H9 (cell line): Measurements from ENCODE around the gene GRIP1. TPM values are rescaled to one million over a fixed set of nuclear protein-coding genes. Genes with fewer than 3 reads are reported as not detected.

ENCODE experiments used
- DNase-seq: peaks from one replicate; pipeline ENCODE4 v3.0.0-alpha.2; 2017
- H2AFZ ChIP-seq: one replicate; pipeline ENCODE4 v1.6.1; 2013; ENCODE audit warnings: mild to moderate bottlenecking, low read length, control low read depth, moderate library complexity
- H2AK5ac ChIP-seq: 2 replicates; pipeline ENCODE4 v1.6.1; 2013; ENCODE audit warnings: low read length, control low read depth, mixed read lengths; ENCODE audit not compliant: insufficient read length
- H2BK120ac ChIP-seq: one replicate; pipeline ENCODE4 v1.6.1; 2013; ENCODE audit warnings: low read depth, mild to moderate bottlenecking, low read length, control low read depth, inconsistent platforms; ENCODE audit not compliant: poor library complexity, severe bottlenecking
- H2BK12ac ChIP-seq: 2 replicates; pipeline ENCODE4 v1.6.1; 2013; ENCODE audit warnings: low read length, control low read depth, mixed read lengths, low read depth; ENCODE audit not compliant: insufficient read length
- H2BK15ac ChIP-seq: 2 replicates; pipeline ENCODE4 v1.6.1; 2013; ENCODE audit warnings: low read depth, low read length, control low read depth
- H2BK20ac ChIP-seq: one replicate; pipeline ENCODE4 v1.6.1; 2013; ENCODE audit warnings: low read depth, mild to moderate bottlenecking, low read length, control low read depth, inconsistent platforms; ENCODE audit not compliant: poor library complexity, severe bottlenecking
- H2BK5ac ChIP-seq: 2 replicates; pipeline ENCODE4 v1.6.1; 2013; ENCODE audit warnings: low read length, control low read depth, mixed read lengths; ENCODE audit not compliant: insufficient read length
- H3K14ac ChIP-seq: 2 replicates; pipeline ENCODE4 v1.6.1; 2013; ENCODE audit warnings: low read length, control low read depth; ENCODE audit not compliant: insufficient read depth
- H3K18ac ChIP-seq: 2 replicates; pipeline ENCODE4 v1.6.1; 2013; ENCODE audit warnings: low read depth, mild to moderate bottlenecking, mixed read lengths, low read length, control low read depth; ENCODE audit not compliant: insufficient read length
- H3K23ac ChIP-seq: 2 replicates; pipeline ENCODE4 v1.6.1; 2013; ENCODE audit warnings: low read length, control low read depth, mixed read lengths, low read depth; ENCODE audit not compliant: insufficient read length
- H3K23me2 ChIP-seq: 2 replicates; pipeline ENCODE4 v1.6.1; 2013; ENCODE audit warnings: low read depth, mild to moderate bottlenecking, mixed read lengths, low read length, control low read depth; ENCODE audit not compliant: insufficient read length, poor library complexity, severe bottlenecking
- H3K27ac ChIP-seq: 2 replicates; pipeline ENCODE4 v1.5.1; 2013; ENCODE audit warnings: low read length, control low read depth, mixed read lengths, low read depth; ENCODE audit not compliant: insufficient read length
- H3K27me3 ChIP-seq: 2 replicates; pipeline ENCODE4 v1.6.1; 2013; ENCODE audit warnings: low read length, control low read depth, inconsistent platforms; ENCODE audit not compliant: insufficient read depth
- H3K4ac ChIP-seq: 2 replicates; pipeline ENCODE4 v1.6.1; 2013; ENCODE audit warnings: low read depth, mild to moderate bottlenecking, control low read depth, inconsistent platforms, low read length, moderate library complexity
- H3K4me1 ChIP-seq: 2 replicates; pipeline ENCODE4 v1.6.1; 2013; ENCODE audit warnings: low read length, control low read depth, inconsistent platforms; ENCODE audit not compliant: insufficient read depth
- H3K4me2 ChIP-seq: 2 replicates; pipeline ENCODE4 v1.6.1; 2013; ENCODE audit warnings: low read length, control low read depth, mixed read lengths; ENCODE audit not compliant: insufficient read length, insufficient read depth
- H3K56ac ChIP-seq: 2 replicates; pipeline ENCODE4 v1.6.1; 2013; ENCODE audit warnings: low read depth, mild to moderate bottlenecking, mixed read lengths, low read length, control low read depth; ENCODE audit not compliant: insufficient read length
- H3K79me1 ChIP-seq: 2 replicates; pipeline ENCODE4 v1.6.1; 2013; ENCODE audit warnings: low read depth, mild to moderate bottlenecking, moderate library complexity, low read length, control low read depth, inconsistent platforms; ENCODE audit not compliant: insufficient read depth, poor library complexity, severe bottlenecking
- H3K79me2 ChIP-seq: 2 replicates; pipeline ENCODE4 v1.6.1; 2013; ENCODE audit warnings: low read length, control low read depth, inconsistent platforms; ENCODE audit not compliant: insufficient read depth
- H3K9ac ChIP-seq: 2 replicates; pipeline ENCODE4 v1.6.1; 2013; ENCODE audit warnings: low read length, control low read depth, mixed read lengths; ENCODE audit not compliant: insufficient read length; ENCODE audit errors: extremely low read depth
- H3K9me3 ChIP-seq: one replicate; pipeline ENCODE4 v1.6.1; 2013; ENCODE audit warnings: low read depth, low read length, inconsistent platforms; ENCODE audit not compliant: control insufficient read depth
- H3T11ph ChIP-seq: one replicate; pipeline ENCODE4 v1.6.1; 2013; ENCODE audit warnings: mild to moderate bottlenecking, low read length, control low read depth, inconsistent platforms
- H4K20me1 ChIP-seq: one replicate; pipeline ENCODE4 v1.6.1; 2013; ENCODE audit not compliant: control insufficient read depth, insufficient read length, insufficient read depth
- H4K5ac ChIP-seq: 2 replicates; pipeline ENCODE4 v1.6.1; 2013; ENCODE audit warnings: low read depth, mild to moderate bottlenecking, mixed read lengths, low read length, control low read depth; ENCODE audit not compliant: insufficient read length
- H4K8ac ChIP-seq: replicated peaks from 2 replicates; pipeline ENCODE4 v1.6.1; 2013; ENCODE audit warnings: low read length, control low read depth, mixed read lengths, low read depth; ENCODE audit not compliant: insufficient read length
- H4K91ac ChIP-seq: 2 replicates; pipeline ENCODE4 v1.6.1; 2013; ENCODE audit warnings: low read depth, mild to moderate bottlenecking, moderate library complexity, mixed read lengths, low read length, control low read depth; ENCODE audit not compliant: insufficient read length
- H3K27ac Mint-ChIP-seq, 3 experiments: 2 replicates in 2 of 3; 3 replicates in 1 of 3; pipeline ENCODE4 v1.8.0; 2020 to 2021; ENCODE audit warnings: mixed read lengths in 3 of 3, mild to moderate bottlenecking in 1 of 3, moderate library complexity in 1 of 3
- H3K27me3 Mint-ChIP-seq: 2 replicates; pipeline ENCODE4 v1.8.0; 2021; ENCODE audit warnings: low read depth, mild to moderate bottlenecking, moderate library complexity, mixed read lengths
- H3K36me3 Mint-ChIP-seq, 3 experiments: 2 replicates in 2 of 3; 3 replicates in 1 of 3; pipeline ENCODE4 v1.8.0; 2020 to 2021; ENCODE audit warnings: low read depth in 3 of 3, mixed read lengths in 3 of 3; ENCODE audit not compliant: insufficient read depth in 1 of 3
- H3K4me1 Mint-ChIP-seq, 2 experiments: 2 replicates each; pipeline ENCODE4 v1.8.0; 2020; ENCODE audit warnings: mixed read lengths in 2 of 2
- H3K4me3 Mint-ChIP-seq, 2 experiments: 2 replicates in 1 of 2; 3 replicates in 1 of 2; pipeline ENCODE4 v1.8.0; 2020 to 2021; ENCODE audit warnings: mild to moderate bottlenecking in 2 of 2, mixed read lengths in 2 of 2, moderate library complexity in 1 of 2
- H3K9me3 Mint-ChIP-seq, 2 experiments: 2 replicates in 1 of 2; 3 replicates in 1 of 2; pipeline ENCODE4 v1.8.0; 2020; ENCODE audit warnings: mild to moderate bottlenecking in 2 of 2, mixed read lengths in 2 of 2, moderate library complexity in 1 of 2
- CTCF ChIP-seq: fragments of 200-600 bp; sonication (generic); conservative IDR thresholded peaks from 3 replicates; pipeline ENCODE4 v1.8.0; 2021; ENCODE audit warnings: antibody characterized with exemption, mild to moderate bottlenecking
- WGBS: extraction: QIAGEN DNeasy Blood & Tissue Kit; methylation state at CpG from one replicate; pipeline ENCODE4 v1.1.7; 2013; ENCODE audit warnings: missing lambda C conversion rate, low lambda C conversion rate, mixed read lengths; ENCODE audit not compliant: insufficient read length; ENCODE audit errors: extremely low coverage; 5-methylcytosine and 5-hydroxymethylcytosine counted together
- total RNA-seq: library from RNA; stranded (reverse); gene quantifications from 2 replicates; pipeline ENCODE4 v1.2.1, GENCODE V29; 2021

GRIP1 gene
- total RNA-seq, 1 experiment from 2014 or later = 19.5 TPM

- no peaks in the 10 kb centered on the region for H3K79me2 ChIP-seq
- no peak for TF ChIP-seq CTCF
- no peak overlapping the region for H3K27ac Mint-ChIP-seq
These were observed 46.2 kb upstream of the GRIP1 start for GRCh38 chr12:66725031-66725430.

More at GRCh38 chr12:66725031-66725430, 46.2 kb upstream of the GRIP1 start:
- H2AK5ac ChIP-seq = no peak overlapping the region
- H3K27ac ChIP-seq = no peak overlapping the region
- no peak overlapping the region for H2AFZ ChIP-seq
- no peak overlapping the region for H4K5ac ChIP-seq
- H3K56ac ChIP-seq = no peak overlapping the region
- H3K4me1 ChIP-seq = no peaks in the 10 kb centered on the region
- DNase-seq = no peak
- no peak overlapping the region for H2BK15ac ChIP-seq
- no peak overlapping the region for H3K4me3 Mint-ChIP-seq
- no peak overlapping the region for H4K8ac ChIP-seq
- H3K4ac ChIP-seq = no peak overlapping the region
- no peak overlapping the region for H4K91ac ChIP-seq
- no peaks in the 10 kb centered on the region for H4K20me1 ChIP-seq
- H3K4me1 Mint-ChIP-seq = no peaks in the 10 kb centered on the region
- no peaks in the 10 kb centered on the region; a peak in 1 of 5 replicates for H3K9me3 Mint-ChIP-seq
- no peaks in the 10 kb centered on the region for H3K27me3 ChIP-seq
- no peak overlapping the region for H2BK12ac ChIP-seq
- no peak overlapping the region for H3K14ac ChIP-seq
- no peaks in the 10 kb centered on the region for H3K79me1 ChIP-seq
- H3K9ac ChIP-seq = no peak overlapping the region
- no peak overlapping the region for H3K18ac ChIP-seq
- H3K36me3 Mint-ChIP-seq = no peaks in the 10 kb centered on the region
- H3K23ac ChIP-seq = no peak overlapping the region
- H2BK5ac ChIP-seq = no peak overlapping the region
- H3K23me2 ChIP-seq = no peaks in the 10 kb centered on the region
- H3T11ph ChIP-seq = no peak overlapping the region
- H2BK120ac ChIP-seq = no peak overlapping the region
- H2BK20ac ChIP-seq = no peak overlapping the region
- no peaks in the 10 kb centered on the region for H3K9me3 ChIP-seq
- H3K4me2 ChIP-seq = no peak overlapping the region
- no peaks in the 10 kb centered on the region for H3K27me3 Mint-ChIP-seq
- WGBS = no CpG with 5 or more reads among the region's 3 CpGs
